K562 (cell line): ENCODE data around the gene ADTRP. TPM values are rescaled to one million over a fixed set of nuclear protein-coding genes. Genes with fewer than 3 reads are reported as not detected.

Source experiments
- ATAC-seq: fragments of 200-7000 bp; cut with Tn5 transposase; 3 replicates; pipeline ENCODE4 v1.9.1; 2020; ENCODE audit warnings: moderate library complexity
- BruUV-seq: library from RNA; stranded (reverse); fragments of 400-500 nt; replicated peaks from 2 replicates; lab custom pipeline; 2021; lab: Mats Ljungman, UMichigan
- CTCF ChIA-PET: fragments of 300-600 bp; formaldehyde crosslinking; extraction: SDS; loops from one replicate; lab custom pipeline; 2021; ENCODE audit warnings: low intra/inter-chr PET ratio; lab: Yijun Ruan, JAX
- POLR2A ChIA-PET: fragments of 300-600, 350-650 bp; sonication (Branson Sonifier 250); formaldehyde crosslinking; extraction: SDS; loops from one replicate; lab custom pipeline; 2021; ENCODE audit warnings: antibody characterized with exemption, inconsistent platforms; lab: Yijun Ruan, JAX
- DNase-seq, 4 experiments: peaks; one replicate each; pipeline versions ENCODE4 v3.0.0 to v3.0.0-alpha.2; 2011 to 2018; ENCODE audit warnings: low spot score in 3 of 4, mixed read lengths in 3 of 4; ENCODE audit errors: extremely low read depth in 1 of 4
- FAIRE-seq: peaks from 2 replicates; lab custom pipeline; 2011; peaks lifted over from hg19 to GRCh38; lab: Jason Lieb, UNC
- H2AFZ ChIP-seq: 2 replicates; pipeline ENCODE4 v1.6.0; 2011; ENCODE audit warnings: low read depth, low read length, control low read depth, inconsistent platforms
- H3K27ac ChIP-seq: fragments of 200-600 bp; 3 replicates; pipeline ENCODE4 v1.8.0; 2011; ENCODE audit warnings: low read depth, mild to moderate bottlenecking, control low read depth, inconsistent platforms, low read length, moderate library complexity, mixed read lengths; ENCODE audit errors: extremely low read depth
- H3K27me3 ChIP-seq, 2 experiments: fragments of 300-600 bp in 1 of 2; 2 replicates in 1 of 2; 3 replicates in 1 of 2; pipeline versions ENCODE4 v1.6.0 to v1.8.0; 2011; ENCODE audit warnings: inconsistent platforms in 2 of 2, low read length in 2 of 2, mild to moderate bottlenecking in 1 of 2, mixed read lengths in 1 of 2, moderate library complexity in 1 of 2; ENCODE audit not compliant: control insufficient read depth in 2 of 2, insufficient read depth in 2 of 2
- H3K36me3 ChIP-seq: fragments of 300-600 bp; 3 replicates; pipeline ENCODE4 v1.8.0; 2011; ENCODE audit warnings: mild to moderate bottlenecking, low read length, inconsistent platforms; ENCODE audit not compliant: control insufficient read depth, insufficient read depth
- H3K4me1 ChIP-seq, 2 experiments: fragments of 200-600 bp in 1 of 2; replicated peaks in 1 of 2; 2 replicates in 1 of 2; 3 replicates in 1 of 2; pipeline versions ENCODE4 v1.5.1 to v1.8.0; 2011; ENCODE audit warnings: inconsistent platforms in 2 of 2, low read length in 2 of 2, mild to moderate bottlenecking in 1 of 2, mixed read lengths in 1 of 2, moderate library complexity in 1 of 2; ENCODE audit not compliant: control insufficient read depth in 2 of 2, insufficient read depth in 2 of 2
- H3K4me2 ChIP-seq: 2 replicates; pipeline ENCODE4 v1.6.1; 2011; ENCODE audit warnings: low read length, control low read depth, inconsistent platforms, mixed read lengths; ENCODE audit not compliant: insufficient read depth
- H3K4me3 ChIP-seq: fragments of 200-600 bp; sonication (generic), shearing (Covaris generic); 2 replicates; pipeline ENCODE4 v1.5.1; 2016; ENCODE audit warnings: control low read depth, inconsistent platforms
- H3K79me2 ChIP-seq: fragments of 200-600 bp; 3 replicates; pipeline ENCODE4 v1.8.0; 2011; ENCODE audit warnings: low read length, inconsistent platforms; ENCODE audit not compliant: control insufficient read depth, insufficient read depth
- H3K9ac ChIP-seq, 2 experiments: 2 replicates each; pipeline versions ENCODE4 v1.6.0 to v1.6.1; 2011; ENCODE audit warnings: low read depth in 2 of 2, low read length in 2 of 2, control low read depth in 1 of 2, inconsistent platforms in 1 of 2, mild to moderate bottlenecking in 1 of 2, mixed read lengths in 1 of 2; ENCODE audit not compliant: insufficient read depth in 1 of 2
- H3K9me1 ChIP-seq: one replicate; pipeline ENCODE4 v1.6.0; 2011; ENCODE audit warnings: inconsistent platforms, mild to moderate bottlenecking, low read length, moderate library complexity; ENCODE audit not compliant: control insufficient read depth, insufficient read depth
- H3K9me3 ChIP-seq: replicated peaks from 2 replicates; pipeline ENCODE4 v1.5.1; 2011; ENCODE audit warnings: low read depth, low read length, inconsistent platforms; ENCODE audit not compliant: control insufficient read depth, insufficient read depth
- H4K20me1 ChIP-seq: replicated peaks from 2 replicates; pipeline ENCODE4 v1.6.1; 2011; ENCODE audit warnings: low read length, inconsistent platforms, mixed read lengths; ENCODE audit not compliant: control insufficient read depth, insufficient read depth
- ARID3B ChIP-seq: fragments of 250-450 bp; sonication (Bioruptor Pico); IDR thresholded peaks from 2 replicates; pipeline ENCODE4 v1.4.0; 2020; ENCODE audit warnings: borderline replicate concordance
- CGGBP1 ChIP-seq: fragments of 250-450 bp; sonication (Bioruptor Pico); IDR thresholded peaks from 2 replicates; pipeline ENCODE4 v1.9.0; 2021; ENCODE audit warnings: mild to moderate bottlenecking
- FUS ChIP-seq: fragments of 200-400 bp; formaldehyde crosslinking; optimal IDR thresholded peaks from 2 replicates; pipeline ENCODE3; 2017; ENCODE audit warnings: low read depth, low read length
- JUND ChIP-seq, 2 experiments: IDR thresholded peaks; 2 replicates in 1 of 2; 3 replicates in 1 of 2; pipeline ENCODE4 v1.6.1; 2011; ENCODE audit warnings: borderline replicate concordance in 2 of 2, low read depth in 2 of 2, low read length in 2 of 2, improper control_type of control experiment in 1 of 2, missing biosample characterization in 1 of 2, missing genetic modification characterization in 1 of 2, missing genetic modification reagents in 1 of 2
- PYGO2 ChIP-seq: fragments of 450-650 bp; IDR thresholded peaks from 2 replicates; pipeline ENCODE4 v1.6.1; 2016; ENCODE audit warnings: mild to moderate bottlenecking, missing genetic modification characterization, moderate library complexity, missing compliant biosample characterization
- RFX1 ChIP-seq: fragments of 450-650 bp; IDR thresholded peaks from 2 replicates; pipeline ENCODE4 v1.6.1; 2016; ENCODE audit warnings: mild to moderate bottlenecking, moderate library complexity
- TEAD4 ChIP-seq, 2 experiments: sonication (generic) in 1 of 2; formaldehyde crosslinking in 1 of 2; IDR thresholded peaks; 2 replicates each; pipeline versions ENCODE4 v1.6.1 to v1.8.0; 2012 to 2022; ENCODE audit warnings: borderline replicate concordance in 1 of 2, inconsistent platforms in 1 of 2, low read length in 1 of 2, mild to moderate bottlenecking in 1 of 2, missing genetic modification reagents in 1 of 2
- ZNF311 ChIP-seq: fragments of 250-450 bp; sonication (Bioruptor Pico); IDR thresholded peaks from 2 replicates; pipeline ENCODE4 v1.4.0; 2020; ENCODE audit warnings: mild to moderate bottlenecking, moderate library complexity
- ZSCAN32 ChIP-seq: fragments of 450-650 bp; formaldehyde crosslinking; IDR thresholded peaks from 2 replicates; pipeline ENCODE4 v1.4.0; 2020; ENCODE audit warnings: mild to moderate bottlenecking, moderate library complexity
- WGBS: fragments of 100-300 bp; shearing (Covaris generic); methylation state at CpG from one replicate; pipeline ENCODE4 v1.1.6; 2016; ENCODE audit warnings: low coverage, mixed read lengths; ENCODE audit not compliant: insufficient coverage; ENCODE audit errors: missing lambda C conversion rate; 5-methylcytosine and 5-hydroxymethylcytosine counted together
- in situ Hi-C: fragments of 300-500 bp; cut with MboI; formaldehyde crosslinking; loops from 4 replicates; pipeline ENCODE4 v1.15.0; 2018; ENCODE audit warnings: inconsistent platforms, mixed read lengths
- intact Hi-C: fragments of 100-400 bp; cut with micrococcal nuclease; formaldehyde crosslinking; loops from 2 replicates; pipeline ENCODE4 v1.14.2; 2022
- polyA plus RNA-seq, 8 experiments: library from polyadenylated mRNA; depleted of rRNA in 4 of 8; stranded (reverse) in 5 of 8; unstranded in 3 of 8; fragments of >200 nt; fragmentation: Nextera tagmentation in 2 of 8; fragmentation: Illumina TruSeq in 1 of 8; extraction: Ambion mirVana in 2 of 8; extraction: Trizol in 1 of 8; gene quantifications; 2 replicates each; pipeline versions ENCODE4 v1.2.1 to v1.2.3, GENCODE V29; 2011 to 2014; ENCODE audit warnings: inconsistent platforms in 1 of 8, missing spikeins in 1 of 8
- total RNA-seq, 7 experiments: library from RNA; depleted of rRNA in 6 of 7; stranded (reverse); fragments of >200 nt in 6 of 7; fragmentation: Illumina TruSeq in 2 of 7; extraction: Trizol in 2 of 7; gene quantifications; 2 replicates each; pipeline versions ENCODE4 v1.2.1 to v1.2.3, GENCODE V29; 2011 to 2021; ENCODE audit warnings: low replicate concordance in 1 of 7
- TF ChIP-seq, protein P1 (sequence below), 3 experiments: IDR thresholded peaks in 2 of 3; conservative IDR thresholded peaks in 1 of 3; 2 replicates each; pipeline ENCODE4 v1.5.1; 2011 to 2012; ENCODE audit warnings: low read length in 3 of 3, mild to moderate bottlenecking in 3 of 3, control low read depth in 2 of 3, improper control_type of control experiment in 1 of 3, inconsistent platforms in 1 of 3, low read depth in 1 of 3, mixed read lengths in 1 of 3, moderate library complexity in 1 of 3; ENCODE audit not compliant: insufficient read depth in 2 of 3

The ADTRP gene
- total and polyA plus RNA-seq, 9 of the 15 experiments (the other 6 are each of a cell fraction or from before 2014, with no cell fraction given), result 7.4 to 24.0 (median 13.6) TPM

DNA sequence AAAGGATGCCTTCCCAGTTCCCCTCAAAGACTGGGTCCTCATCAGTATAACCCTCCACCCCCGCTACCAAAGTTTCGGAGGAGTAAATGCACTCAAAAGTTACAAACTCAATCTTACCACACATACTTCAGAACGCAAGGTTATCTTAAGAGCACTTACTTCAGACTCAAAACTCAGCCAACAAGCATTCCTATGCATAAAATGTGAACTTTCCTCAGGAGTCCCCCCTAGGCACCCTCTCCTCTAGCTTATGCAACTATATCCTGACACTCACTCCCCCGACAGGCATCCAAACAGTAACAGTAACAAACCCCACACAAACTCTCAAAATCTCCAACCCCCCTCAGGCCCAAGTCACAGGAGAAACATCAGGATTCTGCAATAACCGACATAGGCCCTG lies 11.1 kb upstream of the ADTRP start:
- Histone ChIP-seq H3K4me3 (no peak overlapping the region), H3K27ac (no peak overlapping the region), H3K27me3 (no peaks in the 10 kb centered on the region), H3K4me2 (no peak overlapping the region), H3K9me3 (peaks cover 10% of the 10 kb centered on the region), H3K4me1 (peaks cover 0 to 12% of the 10 kb centered on the region in 2 experiments; a peak in 3 of 5 replicates), H3K9ac (no peak overlapping the region), H4K20me1 (no peaks in the 10 kb centered on the region), H3K9me1 (no peaks in the 10 kb centered on the region), H3K36me3 (no peaks in the 10 kb centered on the region), H3K79me2 (no peaks in the 10 kb centered on the region), H2AFZ (no peak overlapping the region)
- ATAC-seq (no peak), FAIRE-seq (no peak), DNase-seq (no peak)
- in situ Hi-C loops, result no loop called here
- ChIA-PET POLR2A (no interaction called here), CTCF (no interaction called here)
- BruUV-seq, result no TSS peak
- WGBS, result 60% methylated on average over 5 of the region's 5 CpGs
- intact Hi-C loops, result no loop called here
- TF ChIP-seq ZSCAN32 (CRISPR knock-in tag) (no peak), JUND (IDR thresholded peaks at IDR 0.05; ENCODE audit: borderline replicate concordance, low read depth, low read length) (no peak), JUND (tag; IDR thresholded peaks at IDR 0.05; ENCODE audit: borderline replicate concordance, low read depth, low read length) (no peak)

- POLR2A ChIA-PET, result no interaction called here
- BruUV-seq, result no TSS peak
- 43% methylated on average over 4 of the region's 4 CpGs for WGBS
- TF ChIP-seq RFX1 (no peak), FUS (no peak), ARID3B (CRISPR knock-in tag) (no peak), CGGBP1 (CRISPR knock-in tag) (no peak), PYGO2 (tag) (no peak), TEAD4 (IDR thresholded peaks at IDR 0.05; ENCODE audit: low read length) (no peak), TEAD4 (CRISPR knock-in tag; IDR thresholded peaks at IDR 0.05; ENCODE audit: borderline replicate concordance) (no peak), ZNF311 (no peak)
- TF ChIP-seq, protein P1, sequence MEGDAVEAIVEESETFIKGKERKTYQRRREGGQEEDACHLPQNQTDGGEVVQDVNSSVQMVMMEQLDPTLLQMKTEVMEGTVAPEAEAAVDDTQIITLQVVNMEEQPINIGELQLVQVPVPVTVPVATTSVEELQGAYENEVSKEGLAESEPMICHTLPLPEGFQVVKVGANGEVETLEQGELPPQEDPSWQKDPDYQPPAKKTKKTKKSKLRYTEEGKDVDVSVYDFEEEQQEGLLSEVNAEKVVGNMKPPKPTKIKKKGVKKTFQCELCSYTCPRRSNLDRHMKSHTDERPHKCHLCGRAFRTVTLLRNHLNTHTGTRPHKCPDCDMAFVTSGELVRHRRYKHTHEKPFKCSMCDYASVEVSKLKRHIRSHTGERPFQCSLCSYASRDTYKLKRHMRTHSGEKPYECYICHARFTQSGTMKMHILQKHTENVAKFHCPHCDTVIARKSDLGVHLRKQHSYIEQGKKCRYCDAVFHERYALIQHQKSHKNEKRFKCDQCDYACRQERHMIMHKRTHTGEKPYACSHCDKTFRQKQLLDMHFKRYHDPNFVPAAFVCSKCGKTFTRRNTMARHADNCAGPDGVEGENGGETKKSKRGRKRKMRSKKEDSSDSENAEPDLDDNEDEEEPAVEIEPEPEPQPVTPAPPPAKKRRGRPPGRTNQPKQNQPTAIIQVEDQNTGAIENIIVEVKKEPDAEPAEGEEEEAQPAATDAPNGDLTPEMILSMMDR (IDR thresholded peaks at IDR 0.05 in 2 of 3, conservative IDR thresholded peaks at IDR 0.05 in 1 of 3; ENCODE audit: insufficient read depth in 2 of 3, low read depth in 1 of 3, low read length in 3 of 3), result no peak
Measured at GRCh38 chr6:11788043-11788442, 9.4 kb upstream of the ADTRP start.

More at GRCh38 chr6:11788043-11788442, 9.4 kb upstream of the ADTRP start:
- no peak for ATAC-seq
- Histone ChIP-seq H3K9me1 (no peaks in the 10 kb centered on the region), H3K27ac (no peak overlapping the region), H3K27me3 (no peaks in the 10 kb centered on the region), H2AFZ (peak overlapping the region; percentile 57), H3K4me2 (no peak overlapping the region), H4K20me1 (no peaks in the 10 kb centered on the region), H3K4me1 (peaks cover 0 to 12% of the 10 kb centered on the region in 2 experiments; a peak in 3 of 5 replicates), H3K9me3 (peaks cover 3% of the 10 kb centered on the region), H3K36me3 (no peaks in the 10 kb centered on the region), H3K9ac (no peak overlapping the region), H3K79me2 (no peaks in the 10 kb centered on the region), H3K4me3 (no peak overlapping the region)
- intact Hi-C loops, result no loop called here
- CTCF ChIA-PET, result no interaction called here
- in situ Hi-C loops, result no loop called here
- FAIRE-seq, result no peak
- DNase-seq, result no peak
